ENCODE measurements around the gene GAK. TPM values are rescaled to one million over a fixed set of nuclear protein-coding genes. Genes with fewer than 3 reads are reported as not detected.

GAK gene
- total and polyA plus RNA-seq, 2 of the 13 experiments (the other 11 are each of a cell fraction or from before 2014, with no cell fraction given): 17.5 to 44.3 TPM

DNA sequence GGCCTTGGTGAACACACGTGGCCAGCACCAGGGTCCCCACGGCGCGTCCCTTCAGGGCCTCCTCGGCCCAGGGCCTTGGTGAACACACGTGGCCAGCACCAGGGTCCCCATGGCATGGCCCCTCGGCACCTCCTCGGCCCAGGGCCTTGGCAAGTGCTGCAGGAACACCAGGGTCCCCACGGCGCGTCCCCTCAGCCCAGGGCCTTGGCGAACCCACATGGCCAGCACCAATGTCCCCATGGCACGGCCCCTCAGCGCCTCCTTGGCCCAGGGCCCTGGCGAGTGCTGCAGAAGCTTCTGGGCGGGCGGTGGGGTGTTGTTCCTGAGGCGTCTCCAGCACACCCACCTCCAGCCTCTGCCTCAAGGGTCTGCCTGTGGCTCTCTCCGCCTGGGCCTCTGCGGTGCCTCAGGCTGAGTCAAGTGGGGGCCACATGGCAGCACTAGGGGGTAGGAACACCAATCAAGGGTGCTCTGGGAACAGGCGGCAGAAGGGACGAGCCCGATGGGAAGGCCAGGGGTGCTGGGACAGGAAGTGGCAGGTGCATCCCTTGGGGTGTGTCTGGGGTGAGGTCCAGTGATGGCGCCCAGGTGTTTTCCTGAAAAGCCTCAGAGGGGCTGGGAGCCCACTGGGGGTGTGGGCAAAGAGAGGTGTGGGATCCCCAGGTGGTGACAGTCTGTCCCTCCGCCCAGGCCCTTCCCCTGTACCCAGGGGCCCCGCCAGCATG lies 64.4 kb downstream of the GAK start:
- WGBS (ENCODE audit: low lambda C conversion rate): 100% methylated on average over 14 of the region's 26 CpGs
- Histone ChIP-seq H3K4me1 (ENCODE audit: insufficient read depth, low read length) (no peaks in the 10 kb centered on the region), H3K27me3 (ENCODE audit: control insufficient read depth in 1 of 2, insufficient read depth in 2 of 2, low read length in 2 of 2) (no peaks in the 10 kb centered on the region), H3K4me3 (replicated peaks in 1 of 3; ENCODE audit: insufficient read depth in 1 of 3, low read depth in 2 of 3, low read length in 3 of 3) (no peak overlapping the region), H3K9ac (ENCODE audit: insufficient read depth, low read depth, low read length) (no peak overlapping the region), H3K4me2 (ENCODE audit: low read depth, low read length) (no peak overlapping the region), H3K27ac (ENCODE audit: extremely low read length, insufficient read depth, low read length) (no peak overlapping the region), H3K79me2 (ENCODE audit: insufficient read depth, low read length) (no peaks in the 10 kb centered on the region), H3K9me3 (ENCODE audit: low read length) (no peaks in the 10 kb centered on the region), H2AFZ (ENCODE audit: low read length) (no peak overlapping the region), H3K36me3 (replicated peaks in 1 of 2; ENCODE audit: control insufficient read depth in 1 of 2, insufficient read depth in 2 of 2, low read length in 2 of 2) (peaks cover 15 to 38% of the 10 kb centered on the region in 2 experiments; a peak in 4 of 5 replicates), H4K20me1 (ENCODE audit: insufficient read depth, low read length) (no peaks in the 10 kb centered on the region)
- in situ Hi-C loops (cut with HindIII; ENCODE audit: extremely low pct_ligation_motif_present, low pct_unique_long_range_greater_than_20kb): no loop called here
- no TSS peak for BruUV-seq (replicated peaks)
- no peak for ATAC-seq
- no peak for DNase-seq (ENCODE audit: low spot score)
- intact Hi-C loops (cut with micrococcal nuclease; ENCODE audit: unreplicated experiment): no loop called here
- no peak for FAIRE-seq
- TF ChIP-seq ZBTB20 (CRISPR knock-in tag; IDR thresholded peaks at IDR 0.05; ENCODE audit: borderline replicate concordance, low read depth) (no peak), ZNF138 (CRISPR knock-in tag; IDR thresholded peaks at IDR 0.05; ENCODE audit: low read depth) (no peak), ZZZ3 (CRISPR knock-in tag; IDR thresholded peaks at IDR 0.05; ENCODE audit: borderline replicate concordance) (no peak)
- TF ChIP-seq, protein P1, sequence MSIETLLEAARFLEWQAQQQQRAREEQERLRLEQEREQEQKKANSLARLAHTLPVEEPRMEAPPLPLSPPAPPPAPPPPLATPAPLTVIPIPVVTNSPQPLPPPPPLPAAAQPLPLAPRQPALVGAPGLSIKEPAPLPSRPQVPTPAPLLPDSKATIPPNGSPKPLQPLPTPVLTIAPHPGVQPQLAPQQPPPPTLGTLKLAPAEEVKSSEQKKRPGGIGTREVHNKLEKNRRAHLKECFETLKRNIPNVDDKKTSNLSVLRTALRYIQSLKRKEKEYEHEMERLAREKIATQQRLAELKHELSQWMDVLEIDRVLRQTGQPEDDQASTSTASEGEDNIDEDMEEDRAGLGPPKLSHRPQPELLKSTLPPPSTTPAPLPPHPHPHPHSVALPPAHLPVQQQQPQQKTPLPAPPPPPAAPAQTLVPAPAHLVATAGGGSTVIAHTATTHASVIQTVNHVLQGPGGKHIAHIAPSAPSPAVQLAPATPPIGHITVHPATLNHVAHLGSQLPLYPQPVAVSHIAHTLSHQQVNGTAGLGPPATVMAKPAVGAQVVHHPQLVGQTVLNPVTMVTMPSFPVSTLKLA (IDR thresholded peaks at IDR 0.05): 0 out of 2 replicates have a peak, but pooled peaks have one; percentile 7
- ChIA-PET CTCF (ENCODE audit: low intra/inter-chr PET ratio, low total read pairs) (no interaction called here), POLR2A (no interaction called here)

DNA sequence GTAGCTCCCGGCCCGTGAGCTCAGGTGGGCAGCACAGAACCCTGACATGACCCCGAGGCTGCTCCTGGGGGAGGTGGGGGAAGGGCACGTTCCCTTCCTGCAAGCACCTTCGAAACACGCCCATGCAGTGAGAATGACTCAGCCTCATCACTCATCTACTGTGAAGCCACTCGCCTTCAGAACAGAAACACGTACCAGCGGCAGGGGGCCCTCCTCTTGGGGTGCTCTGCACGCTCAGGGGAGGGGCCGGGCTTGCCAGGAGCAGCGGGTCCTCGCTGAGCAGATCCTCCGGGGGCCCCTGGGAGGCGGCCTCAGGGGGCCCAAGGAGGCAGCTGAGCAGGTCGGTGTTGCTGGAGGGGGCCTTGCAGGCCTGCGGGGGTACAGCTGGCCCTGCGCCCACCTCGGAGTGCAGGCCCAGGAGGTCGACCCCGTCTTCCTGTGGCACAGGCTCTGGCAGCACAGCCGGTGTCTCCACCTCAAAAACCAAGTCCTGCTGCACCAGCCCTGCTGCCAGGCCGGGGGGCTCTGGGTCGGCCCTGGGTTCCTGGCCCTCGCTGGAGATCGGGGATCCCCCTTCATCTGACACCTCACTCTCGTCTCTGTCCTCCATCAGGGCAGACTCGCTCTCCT lies 65.2 kb downstream of the GAK start:
- Histone ChIP-seq H3K9ac (ENCODE audit: insufficient read depth, low read depth, low read length) (no peak overlapping the region), H3K4me2 (ENCODE audit: low read depth, low read length) (no peak overlapping the region), H3K36me3 (replicated peaks in 1 of 2; ENCODE audit: control insufficient read depth in 1 of 2, insufficient read depth in 2 of 2, low read length in 2 of 2) (peaks cover 13 to 38% of the 10 kb centered on the region in 2 experiments; a peak in 4 of 5 replicates), H2AFZ (ENCODE audit: low read length) (no peak overlapping the region), H3K27ac (ENCODE audit: extremely low read length, insufficient read depth, low read length) (no peak overlapping the region), H3K4me3 (replicated peaks in 1 of 3; ENCODE audit: insufficient read depth in 1 of 3, low read depth in 2 of 3, low read length in 3 of 3) (no peak overlapping the region), H3K79me2 (ENCODE audit: insufficient read depth, low read length) (no peaks in the 10 kb centered on the region), H3K9me3 (ENCODE audit: low read length) (no peaks in the 10 kb centered on the region), H3K27me3 (ENCODE audit: control insufficient read depth in 1 of 2, insufficient read depth in 2 of 2, low read length in 2 of 2) (no peaks in the 10 kb centered on the region), H4K20me1 (ENCODE audit: insufficient read depth, low read length) (no peaks in the 10 kb centered on the region), H3K4me1 (ENCODE audit: insufficient read depth, low read length) (no peaks in the 10 kb centered on the region)
- no TSS peak for BruUV-seq (replicated peaks)
- no peak for FAIRE-seq
- 97% methylated on average over 11 of the region's 28 CpGs for WGBS (ENCODE audit: low lambda C conversion rate)
- intact Hi-C loops (cut with micrococcal nuclease; ENCODE audit: unreplicated experiment) (no loop called here), in situ Hi-C loops (cut with HindIII; ENCODE audit: extremely low pct_ligation_motif_present, low pct_unique_long_range_greater_than_20kb) (no loop called here)
- TF ChIP-seq, protein P2, sequence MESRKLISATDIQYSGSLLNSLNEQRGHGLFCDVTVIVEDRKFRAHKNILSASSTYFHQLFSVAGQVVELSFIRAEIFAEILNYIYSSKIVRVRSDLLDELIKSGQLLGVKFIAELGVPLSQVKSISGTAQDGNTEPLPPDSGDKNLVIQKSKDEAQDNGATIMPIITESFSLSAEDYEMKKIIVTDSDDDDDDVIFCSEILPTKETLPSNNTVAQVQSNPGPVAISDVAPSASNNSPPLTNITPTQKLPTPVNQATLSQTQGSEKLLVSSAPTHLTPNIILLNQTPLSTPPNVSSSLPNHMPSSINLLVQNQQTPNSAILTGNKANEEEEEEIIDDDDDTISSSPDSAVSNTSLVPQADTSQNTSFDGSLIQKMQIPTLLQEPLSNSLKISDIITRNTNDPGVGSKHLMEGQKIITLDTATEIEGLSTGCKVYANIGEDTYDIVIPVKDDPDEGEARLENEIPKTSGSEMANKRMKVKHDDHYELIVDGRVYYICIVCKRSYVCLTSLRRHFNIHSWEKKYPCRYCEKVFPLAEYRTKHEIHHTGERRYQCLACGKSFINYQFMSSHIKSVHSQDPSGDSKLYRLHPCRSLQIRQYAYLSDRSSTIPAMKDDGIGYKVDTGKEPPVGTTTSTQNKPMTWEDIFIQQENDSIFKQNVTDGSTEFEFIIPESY (CRISPR knock-in tag; IDR thresholded peaks at IDR 0.05): no peak
- no peak for TF ChIP-seq BORCS8-MEF2B (CRISPR knock-in tag; IDR thresholded peaks at IDR 0.05)
- no peak for TF ChIP-seq ZNF543 (CRISPR knock-in tag; IDR thresholded peaks at IDR 0.05)
- TF ChIP-seq, protein P3, sequence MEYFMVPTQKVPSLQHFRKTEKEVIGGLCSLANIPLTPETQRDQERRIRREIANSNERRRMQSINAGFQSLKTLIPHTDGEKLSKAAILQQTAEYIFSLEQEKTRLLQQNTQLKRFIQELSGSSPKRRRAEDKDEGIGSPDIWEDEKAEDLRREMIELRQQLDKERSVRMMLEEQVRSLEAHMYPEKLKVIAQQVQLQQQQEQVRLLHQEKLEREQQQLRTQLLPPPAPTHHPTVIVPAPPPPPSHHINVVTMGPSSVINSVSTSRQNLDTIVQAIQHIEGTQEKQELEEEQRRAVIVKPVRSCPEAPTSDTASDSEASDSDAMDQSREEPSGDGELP (IDR thresholded peaks at IDR 0.05; ENCODE audit: borderline replicate concordance, low read depth): no peak
- ChIA-PET CTCF (ENCODE audit: low intra/inter-chr PET ratio, low total read pairs) (interaction anchor here (0.6 kb wide), 1 partner anchor 14 kb away, joined by 3 read pairs; no protein-coding TSS in a partner anchor), POLR2A (no interaction called here)
- DNase-seq (ENCODE audit: low spot score): no peak
- no peak for ATAC-seq
